Measurements from ENCODE around the gene SETBP1. TPM values are rescaled to one million over a fixed set of nuclear protein-coding genes. Genes with fewer than 3 reads are reported as not detected.

The SETBP1 gene
- total and polyA plus RNA-seq, 3 donors from 2014 or later = 6.2 to 34.7 (median 33.1) TPM

DNA sequence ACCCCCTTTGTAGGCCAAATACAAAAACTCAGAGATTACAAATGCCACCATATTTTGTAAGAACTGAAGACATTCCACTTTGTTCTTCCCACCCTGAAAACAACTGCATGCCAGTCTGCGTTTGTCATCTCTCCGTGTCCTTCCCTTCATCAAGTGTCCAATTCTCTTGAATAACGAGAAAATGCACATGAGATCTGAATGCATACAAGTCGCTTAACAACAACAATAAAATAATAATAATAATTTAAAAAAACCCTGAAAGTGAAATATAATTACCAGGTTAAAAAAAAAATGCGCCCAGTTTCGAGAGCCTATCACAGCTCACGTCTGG is 2.0 kb upstream of the SETBP1 start:
- Histone ChIP-seq H3K36me3 (ENCODE audit: low read depth, missing control alignments) (no peaks in the 10 kb centered on the region), H3K27me3 (no peaks in the 10 kb centered on the region), H3K4me1 (peaks cover 15% of the 10 kb centered on the region), H3K4me3 (peak overlapping the region; percentile 72 to 89), H3K9me3 (no peaks in the 10 kb centered on the region), H3K27ac (peak overlapping the region in 1 of 2 donors; percentile 97)
- no peak for DNase-seq
- TF ChIP-seq, protein P1, sequence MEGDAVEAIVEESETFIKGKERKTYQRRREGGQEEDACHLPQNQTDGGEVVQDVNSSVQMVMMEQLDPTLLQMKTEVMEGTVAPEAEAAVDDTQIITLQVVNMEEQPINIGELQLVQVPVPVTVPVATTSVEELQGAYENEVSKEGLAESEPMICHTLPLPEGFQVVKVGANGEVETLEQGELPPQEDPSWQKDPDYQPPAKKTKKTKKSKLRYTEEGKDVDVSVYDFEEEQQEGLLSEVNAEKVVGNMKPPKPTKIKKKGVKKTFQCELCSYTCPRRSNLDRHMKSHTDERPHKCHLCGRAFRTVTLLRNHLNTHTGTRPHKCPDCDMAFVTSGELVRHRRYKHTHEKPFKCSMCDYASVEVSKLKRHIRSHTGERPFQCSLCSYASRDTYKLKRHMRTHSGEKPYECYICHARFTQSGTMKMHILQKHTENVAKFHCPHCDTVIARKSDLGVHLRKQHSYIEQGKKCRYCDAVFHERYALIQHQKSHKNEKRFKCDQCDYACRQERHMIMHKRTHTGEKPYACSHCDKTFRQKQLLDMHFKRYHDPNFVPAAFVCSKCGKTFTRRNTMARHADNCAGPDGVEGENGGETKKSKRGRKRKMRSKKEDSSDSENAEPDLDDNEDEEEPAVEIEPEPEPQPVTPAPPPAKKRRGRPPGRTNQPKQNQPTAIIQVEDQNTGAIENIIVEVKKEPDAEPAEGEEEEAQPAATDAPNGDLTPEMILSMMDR (IDR thresholded peaks at IDR 0.05) = no peak
- TF ChIP-seq POLR2A (IDR thresholded peaks at IDR 0.05) = no peak
- intact Hi-C loops (cut with DNase I; ENCODE audit: low total_unique reads) = no loop called here
- 14 to 17% methylated on average over 7 of the region's 7 CpGs for WGBS, 2 donors

DNA sequence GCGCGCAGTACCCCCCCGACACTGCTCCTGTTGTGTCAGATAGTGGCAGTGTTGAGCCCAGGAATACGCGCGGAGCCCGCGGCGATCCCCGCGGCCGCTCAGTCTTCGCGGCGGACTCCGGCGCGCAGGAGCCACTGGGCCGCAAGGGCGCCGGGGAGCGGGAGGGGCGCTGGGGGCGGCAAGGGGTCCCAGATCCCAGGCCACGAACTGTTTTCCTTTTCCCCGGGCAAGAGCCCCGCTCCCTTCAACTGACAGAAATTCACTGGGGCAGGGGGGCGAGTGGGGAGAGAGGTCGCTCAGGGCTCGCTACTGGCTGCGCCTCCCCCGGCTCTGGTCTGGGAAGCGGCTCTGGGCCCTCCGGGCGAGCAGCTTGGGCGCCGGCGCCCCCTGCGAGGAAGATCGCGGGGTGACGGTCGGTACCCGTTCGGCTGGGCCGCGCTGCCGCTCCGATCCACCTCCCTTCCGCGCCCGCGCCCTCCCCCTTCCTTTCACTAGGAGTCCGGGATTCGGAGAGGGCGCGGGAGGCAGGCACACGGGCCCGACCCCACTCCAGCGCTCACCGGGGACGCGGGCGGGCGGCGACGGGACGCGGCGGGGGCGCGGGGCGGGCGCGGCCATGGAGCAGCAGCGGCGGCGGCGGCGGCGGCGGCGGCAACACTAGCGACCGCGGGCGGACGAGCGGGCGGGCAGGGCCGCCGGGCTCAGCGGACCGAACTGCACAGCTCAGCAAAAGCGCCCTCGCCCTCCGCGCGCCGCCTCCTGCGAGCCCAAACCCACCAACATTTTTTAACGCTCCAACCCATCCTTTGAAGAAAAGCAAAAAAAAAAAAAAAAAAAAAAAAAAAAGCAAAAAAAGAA is 1.4 kb upstream of the SETBP1 start:
- 0 to 1% methylated on average over 19 to 83 of the region's 102 CpGs for WGBS, 2 donors
- peak; percentile 93 for DNase-seq
- intact Hi-C loops (cut with DNase I; ENCODE audit: low total_unique reads) = no loop called here
- TF ChIP-seq POLR2A (IDR thresholded peaks at IDR 0.05) = no peak
- TF ChIP-seq, protein P1 (IDR thresholded peaks at IDR 0.05) = peak in 2 of 3 experiments; percentile 61 to 71
- no peaks in the 10 kb centered on the region for H3K9me3 ChIP-seq
- peaks cover 15% of the 10 kb centered on the region for H3K4me1 ChIP-seq
- H3K27ac ChIP-seq = peak overlapping the region; percentile 96 to 97
- H3K4me3 ChIP-seq = peak overlapping the region; percentile 72 to 89
- no peaks in the 10 kb centered on the region for H3K36me3 ChIP-seq (ENCODE audit: low read depth, missing control alignments)
- H3K27me3 ChIP-seq = no peaks in the 10 kb centered on the region

DNA sequence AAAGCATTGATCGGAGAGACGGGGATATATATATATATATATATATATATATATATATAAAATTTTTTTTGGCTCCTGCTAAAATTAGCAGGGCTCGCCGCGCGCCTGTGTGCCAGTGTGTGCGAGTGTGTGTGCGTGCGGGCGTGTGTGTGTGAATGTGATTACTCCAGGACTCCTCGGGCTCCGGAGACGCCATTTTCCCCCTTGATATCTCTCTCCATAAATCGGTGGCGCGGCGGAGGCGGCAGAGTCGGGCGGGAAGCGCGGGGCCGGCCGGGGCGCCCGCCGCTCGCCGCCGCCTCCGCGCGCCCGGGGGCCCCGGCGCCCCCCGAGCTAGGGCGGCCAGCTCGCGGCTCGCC is 795 bp upstream of the SETBP1 start:
- Histone ChIP-seq H3K4me1 (peaks cover 15% of the 10 kb centered on the region), H3K4me3 (peak overlapping the region; percentile 72 to 89), H3K27me3 (no peaks in the 10 kb centered on the region), H3K27ac (peak overlapping the region in 1 of 2 donors; percentile 96), H3K9me3 (no peaks in the 10 kb centered on the region), H3K36me3 (ENCODE audit: low read depth, missing control alignments) (no peaks in the 10 kb centered on the region)
- TF ChIP-seq POLR2A (IDR thresholded peaks at IDR 0.05) = no peak
- TF ChIP-seq, protein P1 (IDR thresholded peaks at IDR 0.05) = no peak
- intact Hi-C loops (cut with DNase I; ENCODE audit: low total_unique reads) = no loop called here
- 1% methylated on average over 35 to 38 of the region's 41 CpGs for WGBS, 2 donors
- peak; percentile 77 for DNase-seq

DNA sequence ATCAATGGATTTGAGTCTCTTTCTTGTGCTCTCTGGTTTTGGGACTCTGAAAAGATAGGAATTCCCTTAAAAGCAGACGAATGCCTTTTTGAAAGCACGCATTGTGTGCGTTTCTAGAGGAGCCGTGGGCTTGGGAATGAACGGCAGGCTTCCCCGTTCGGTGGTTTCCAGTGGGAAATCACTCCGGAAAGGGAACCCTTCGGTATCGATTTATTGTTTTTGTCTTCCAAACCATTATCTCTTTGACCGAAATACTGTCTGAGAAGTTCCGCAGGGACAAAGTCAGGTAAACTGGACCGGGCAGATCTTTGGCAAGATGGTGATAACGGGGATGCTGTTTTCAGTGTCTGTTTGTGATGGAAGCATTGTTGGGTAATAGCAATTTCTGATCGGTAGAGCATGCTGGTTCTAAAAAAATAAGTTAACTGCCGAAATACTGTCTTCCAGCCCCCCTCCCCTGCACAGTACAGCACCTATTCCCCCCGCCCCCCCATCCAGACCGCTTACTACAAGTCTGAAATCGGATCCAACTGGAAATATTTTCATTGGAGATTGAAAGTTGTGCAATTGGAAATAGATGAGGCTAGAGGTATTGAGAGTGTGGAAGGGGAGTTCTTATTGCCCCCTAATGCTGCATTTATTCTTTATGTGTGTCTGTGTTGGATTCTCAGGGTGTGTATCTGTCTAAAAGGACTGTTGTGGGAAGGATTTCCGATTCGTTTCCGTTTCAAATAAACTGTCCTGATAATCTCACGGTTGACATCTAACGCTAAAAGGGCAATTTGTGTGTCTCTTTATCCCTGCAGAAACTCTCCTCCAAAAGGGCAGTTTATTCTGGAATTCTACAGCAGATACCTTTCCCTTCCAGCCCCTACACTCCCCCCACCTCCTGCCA is 635 bp downstream of the SETBP1 start:
- no peaks in the 10 kb centered on the region for H3K27me3 ChIP-seq
- DNase-seq = no peak
- H3K4me3 ChIP-seq = peak overlapping the region; percentile 72 to 89
- H3K4me1 ChIP-seq = peaks cover 15% of the 10 kb centered on the region
- 1 to 2% methylated on average over 24 of the region's 24 CpGs for WGBS, 2 donors
- peak overlapping the region; percentile 40 to 96 for H3K27ac ChIP-seq
- H3K36me3 ChIP-seq (ENCODE audit: low read depth, missing control alignments) = no peaks in the 10 kb centered on the region
- TF ChIP-seq, protein P1 (IDR thresholded peaks at IDR 0.05) = no peak
- no peak for TF ChIP-seq POLR2A (IDR thresholded peaks at IDR 0.05)
- no peaks in the 10 kb centered on the region for H3K9me3 ChIP-seq
- intact Hi-C loops (cut with DNase I; ENCODE audit: low total_unique reads) = no loop called here
